ENCODE results near the gene SPOCK1. TPM values are rescaled to one million over a fixed set of nuclear protein-coding genes. Genes with fewer than 3 reads are reported as not detected.

Gene SPOCK1
- total and polyA plus RNA-seq, 2 experiments from 2014 or later, result 268 to 471 TPM

GRCh38 chr5:137016783-137017324 lies 482.3 kb downstream of the SPOCK1 start:
- no peak overlapping the region for H3K27ac ChIP-seq
- no peak overlapping the region for H3K4me3 ChIP-seq
- H3K9me2 ChIP-seq (ENCODE audit: insufficient read depth), result no peaks in the 10 kb centered on the region
- no peaks in the 10 kb centered on the region; the same call in 1 of the 2 replicates for H4K20me1 ChIP-seq (ENCODE audit: insufficient read depth)
- DNase-seq, result no peak
- H3K4me2 ChIP-seq (ENCODE audit: unreplicated experiment), result no peak overlapping the region
- no peak for TF ChIP-seq EZH2phosphoT487 (IDR thresholded peaks at IDR 0.05; ENCODE audit: insufficient read depth, low read depth)
- no peak for TF ChIP-seq EZH2 (IDR thresholded peaks at IDR 0.05; ENCODE audit: insufficient read depth, poor library complexity, severe bottlenecking)
- no peak overlapping the region for H2AFZ ChIP-seq
- 55 to 58% methylated on average over 5 of the region's 5 CpGs for WGBS, 2 experiments (ENCODE audit: low coverage in 1 of 2, low lambda C conversion rate in 2 of 2, missing lambda C conversion rate in 2 of 2)
- no peaks in the 10 kb centered on the region for H3K4me1 ChIP-seq (ENCODE audit: insufficient read depth)
- H3K36me3 ChIP-seq (ENCODE audit: low read depth), result no peaks in the 10 kb centered on the region
- peaks cover 6% of the 10 kb centered on the region; the same call in 1 of the 2 replicates for H3F3A ChIP-seq (ENCODE audit: insufficient read depth)
- H3K9me3 ChIP-seq (ENCODE audit: low read depth), result no peaks in the 10 kb centered on the region
- in situ Hi-C loops (cut with MboI), result no loop called here
- H3K27me3 ChIP-seq (replicated peaks; ENCODE audit: insufficient read depth), result no peaks in the 10 kb centered on the region
- no peak overlapping the region for H3K9ac ChIP-seq
- peaks cover 9% of the 10 kb centered on the region; the same call in 1 of the 2 replicates for H3K79me2 ChIP-seq (ENCODE audit: insufficient read depth)

DNA sequence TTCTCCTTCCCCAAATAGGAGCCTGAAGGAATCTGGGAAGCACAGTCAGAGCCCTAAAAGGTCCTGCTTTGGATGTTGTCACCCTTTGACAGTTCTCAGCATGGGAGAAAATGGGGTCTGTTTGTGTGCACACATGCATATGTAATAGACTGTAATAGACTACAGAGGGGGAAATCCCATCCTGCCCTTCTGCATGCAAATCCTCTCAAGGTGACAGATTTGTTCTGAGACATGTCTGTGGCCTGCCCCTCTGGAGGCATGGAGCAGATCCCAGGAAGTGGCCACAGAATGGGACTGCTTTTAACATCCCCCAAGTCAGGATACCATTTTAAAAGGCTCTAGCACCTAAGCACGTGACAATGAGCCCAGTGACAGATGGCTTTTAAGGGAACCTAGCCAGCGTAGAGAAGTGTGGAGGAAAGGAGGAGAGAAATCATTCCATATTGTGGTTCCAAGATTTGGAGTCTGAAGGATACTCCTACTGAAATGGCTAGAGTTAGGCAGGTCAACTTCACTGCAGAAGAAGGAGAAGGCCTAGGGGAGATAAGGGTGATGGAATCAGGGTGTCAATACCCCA lies 483.5 kb downstream of the SPOCK1 start:
- TF ChIP-seq EZH2phosphoT487 (IDR thresholded peaks at IDR 0.05; ENCODE audit: insufficient read depth, low read depth) (no peak), EZH2 (IDR thresholded peaks at IDR 0.05; ENCODE audit: insufficient read depth, poor library complexity, severe bottlenecking) (no peak)

DNA sequence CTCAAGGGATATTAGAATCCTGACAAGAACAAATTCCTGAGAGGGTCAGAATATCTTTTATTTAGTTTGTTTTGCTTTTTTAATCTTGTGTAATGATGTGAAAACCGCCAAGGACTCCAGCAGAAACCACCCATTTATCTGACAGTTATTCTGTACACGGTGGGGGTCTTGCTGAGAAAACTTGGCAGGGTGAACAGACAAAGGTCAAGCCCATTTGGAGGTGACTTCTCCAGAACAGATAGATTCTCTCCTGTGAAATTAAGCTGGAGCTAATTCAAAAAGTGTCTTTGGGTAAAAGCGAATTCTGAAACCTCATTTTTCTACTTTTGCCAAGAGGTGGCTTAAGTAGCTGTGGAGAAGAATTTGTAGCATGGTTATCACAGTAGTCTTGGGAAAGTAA lies 484.4 kb downstream of the SPOCK1 start:
- Histone ChIP-seq H3K36me3 (ENCODE audit: low read depth) (no peaks in the 10 kb centered on the region), H3K9me3 (ENCODE audit: low read depth) (no peaks in the 10 kb centered on the region), H3K27ac (no peak overlapping the region), H3K27me3 (replicated peaks; ENCODE audit: insufficient read depth) (no peaks in the 10 kb centered on the region), H2AFZ (no peak overlapping the region), H3K4me2 (ENCODE audit: unreplicated experiment) (no peak overlapping the region), H4K20me1 (ENCODE audit: insufficient read depth) (no peaks in the 10 kb centered on the region; the same call in 1 of the 2 replicates), H3K9me2 (ENCODE audit: insufficient read depth) (no peaks in the 10 kb centered on the region), H3K79me2 (ENCODE audit: insufficient read depth) (0 out of 2 replicates have a peak, but pooled peaks cover 6% of the 10 kb centered on the region), H3F3A (ENCODE audit: insufficient read depth) (peaks cover 6% of the 10 kb centered on the region; the same call in 1 of the 2 replicates), H3K4me1 (ENCODE audit: insufficient read depth) (no peaks in the 10 kb centered on the region), H3K4me3 (no peak overlapping the region), H3K9ac (no peak overlapping the region)
- in situ Hi-C loops (cut with MboI), result no loop called here
- TF ChIP-seq EZH2 (IDR thresholded peaks at IDR 0.05; ENCODE audit: insufficient read depth, poor library complexity, severe bottlenecking) (no peak), EZH2phosphoT487 (IDR thresholded peaks at IDR 0.05; ENCODE audit: insufficient read depth, low read depth) (no peak)
- WGBS, 2 experiments (ENCODE audit: low coverage in 1 of 2, low lambda C conversion rate in 2 of 2, missing lambda C conversion rate in 2 of 2), result 76 to 84% methylated on average over 3 of the region's 3 CpGs
- no peak for DNase-seq

More for the DNA sequence above, 483.5 kb downstream of the SPOCK1 start:
- Histone ChIP-seq H3K9me2 (ENCODE audit: insufficient read depth) (no peaks in the 10 kb centered on the region), H3F3A (ENCODE audit: insufficient read depth) (peaks cover 6% of the 10 kb centered on the region; the same call in 1 of the 2 replicates), H3K4me3 (no peak overlapping the region), H4K20me1 (ENCODE audit: insufficient read depth) (no peaks in the 10 kb centered on the region; the same call in 1 of the 2 replicates), H3K27me3 (replicated peaks; ENCODE audit: insufficient read depth) (no peaks in the 10 kb centered on the region), H3K9me3 (ENCODE audit: low read depth) (no peaks in the 10 kb centered on the region), H3K36me3 (ENCODE audit: low read depth) (no peaks in the 10 kb centered on the region), H3K4me2 (ENCODE audit: unreplicated experiment) (no peak overlapping the region), H2AFZ (no peak overlapping the region), H3K79me2 (ENCODE audit: insufficient read depth) (peaks cover 9% of the 10 kb centered on the region; the same call in 1 of the 2 replicates), H3K27ac (no peak overlapping the region), H3K9ac (no peak overlapping the region), H3K4me1 (ENCODE audit: insufficient read depth) (no peaks in the 10 kb centered on the region)
- in situ Hi-C loops (cut with MboI), result no loop called here
- 53 to 57% methylated on average over 2 of the region's 2 CpGs for WGBS, 2 experiments (ENCODE audit: low coverage in 1 of 2, low lambda C conversion rate in 2 of 2, missing lambda C conversion rate in 2 of 2)
- no peak for DNase-seq

- Histone ChIP-seq H2AFZ (no peak overlapping the region), H3K9ac (no peak overlapping the region), H3K79me2 (ENCODE audit: insufficient read depth) (no peaks in the 10 kb centered on the region), H3K4me2 (ENCODE audit: unreplicated experiment) (no peak overlapping the region), H3K27me3 (replicated peaks; ENCODE audit: insufficient read depth) (no peaks in the 10 kb centered on the region), H3K4me3 (no peak overlapping the region), H3F3A (ENCODE audit: insufficient read depth) (peaks cover 6% of the 10 kb centered on the region; the same call in 1 of the 2 replicates), H3K27ac (no peak overlapping the region), H3K36me3 (ENCODE audit: low read depth) (no peaks in the 10 kb centered on the region), H3K9me3 (ENCODE audit: low read depth) (no peaks in the 10 kb centered on the region), H4K20me1 (ENCODE audit: insufficient read depth) (no peaks in the 10 kb centered on the region; the same call in 1 of the 2 replicates), H3K4me1 (ENCODE audit: insufficient read depth) (no peaks in the 10 kb centered on the region), H3K9me2 (ENCODE audit: insufficient read depth) (no peaks in the 10 kb centered on the region)
- WGBS, 2 experiments (ENCODE audit: low coverage in 1 of 2, low lambda C conversion rate in 2 of 2, missing lambda C conversion rate in 2 of 2), result 52 to 54% methylated on average over 3 of the region's 3 CpGs
- TF ChIP-seq EZH2phosphoT487 (IDR thresholded peaks at IDR 0.05; ENCODE audit: insufficient read depth, low read depth), result no peak
- TF ChIP-seq EZH2 (IDR thresholded peaks at IDR 0.05; ENCODE audit: insufficient read depth, poor library complexity, severe bottlenecking), result no peak
- no peak for DNase-seq
- in situ Hi-C loops (cut with MboI), result no loop called here
These were observed 488.9 kb downstream of the SPOCK1 start for GRCh38 chr5:137010226-137010625.
